Hepatocyte (in vitro differentiated cells): ENCODE data around the gene SLC26A4.

Source experiments
- CTCF ChIP-seq: fragments of 200-600 bp; sonication (generic); IDR thresholded peaks from 2 replicates; pipeline ENCODE4 v1.5.1; 2016; ENCODE audit warnings: antibody characterized with exemption, mild to moderate bottlenecking; ENCODE audit not compliant: poor library complexity
- EZH2 ChIP-seq: fragments of 200-600 bp; sonication (generic); IDR thresholded peaks from 2 replicates; pipeline ENCODE4 v1.6.1; 2016; ENCODE audit warnings: antibody characterized with exemption, mild to moderate bottlenecking, borderline replicate concordance

GRCh38 chr7:107613439-107613838, 47.2 kb upstream of the SLC26A4 start:
- TF ChIP-seq CTCF = no peak
- TF ChIP-seq EZH2 = no peak
